ENCODE data around the gene DIP2B.
"Not testable (repeated sequence)": the region's sequence is repeated elsewhere in the genome, so short reads cannot be mapped to it uniquely, and the experiment has no call there.

Gene DIP2B

DNA sequence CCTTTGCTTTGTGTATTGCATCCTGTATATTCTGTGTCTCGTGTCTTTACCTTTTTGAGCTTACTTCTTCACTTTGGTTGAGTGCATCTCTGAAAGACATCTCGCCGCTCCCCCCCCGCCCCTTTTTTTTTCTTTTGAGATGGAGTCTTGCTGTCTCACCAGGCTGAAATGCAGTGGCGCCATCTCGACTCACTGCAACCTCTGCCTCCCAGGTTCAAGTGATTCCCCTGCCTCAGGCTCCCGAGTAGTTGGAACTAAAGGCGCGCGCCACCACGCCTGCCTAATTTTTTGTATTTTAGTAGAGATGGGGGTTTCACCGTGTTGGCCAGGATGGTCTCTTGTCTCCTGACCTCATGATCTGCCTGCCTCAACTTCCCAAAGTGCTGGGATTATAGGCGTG lies 49.9 kb downstream of the DIP2B start:
- no peaks in the 10 kb centered on the region for H3K36me3 ChIP-seq (ENCODE audit: low read length)
- no peak overlapping the region for H3K4me2 ChIP-seq (ENCODE audit: low read depth, low read length, poor library complexity, severe bottlenecking)
- no peaks in the 10 kb centered on the region for H3K79me2 ChIP-seq (ENCODE audit: insufficient read depth, low read length)
- H3F3A ChIP-seq (ENCODE audit: insufficient read depth), result no peaks in the 10 kb centered on the region
- H3K27me3 ChIP-seq (ENCODE audit: low read length), result no peaks in the 10 kb centered on the region
- no peak overlapping the region for H2AFZ ChIP-seq (ENCODE audit: low read depth, low read length, severe bottlenecking)
- H3K4me3 ChIP-seq (ENCODE audit: insufficient read depth, low read length, poor library complexity, severe bottlenecking), result no peak overlapping the region
- H3K27ac ChIP-seq (ENCODE audit: low read depth, low read length), result no peak overlapping the region
- H3K9me2 ChIP-seq (replicated peaks; ENCODE audit: insufficient read depth, low read length), result no peaks in the 10 kb centered on the region
- H3K9ac ChIP-seq (ENCODE audit: low read length), result no peak overlapping the region
- TF ChIP-seq, protein P1, sequence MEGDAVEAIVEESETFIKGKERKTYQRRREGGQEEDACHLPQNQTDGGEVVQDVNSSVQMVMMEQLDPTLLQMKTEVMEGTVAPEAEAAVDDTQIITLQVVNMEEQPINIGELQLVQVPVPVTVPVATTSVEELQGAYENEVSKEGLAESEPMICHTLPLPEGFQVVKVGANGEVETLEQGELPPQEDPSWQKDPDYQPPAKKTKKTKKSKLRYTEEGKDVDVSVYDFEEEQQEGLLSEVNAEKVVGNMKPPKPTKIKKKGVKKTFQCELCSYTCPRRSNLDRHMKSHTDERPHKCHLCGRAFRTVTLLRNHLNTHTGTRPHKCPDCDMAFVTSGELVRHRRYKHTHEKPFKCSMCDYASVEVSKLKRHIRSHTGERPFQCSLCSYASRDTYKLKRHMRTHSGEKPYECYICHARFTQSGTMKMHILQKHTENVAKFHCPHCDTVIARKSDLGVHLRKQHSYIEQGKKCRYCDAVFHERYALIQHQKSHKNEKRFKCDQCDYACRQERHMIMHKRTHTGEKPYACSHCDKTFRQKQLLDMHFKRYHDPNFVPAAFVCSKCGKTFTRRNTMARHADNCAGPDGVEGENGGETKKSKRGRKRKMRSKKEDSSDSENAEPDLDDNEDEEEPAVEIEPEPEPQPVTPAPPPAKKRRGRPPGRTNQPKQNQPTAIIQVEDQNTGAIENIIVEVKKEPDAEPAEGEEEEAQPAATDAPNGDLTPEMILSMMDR (IDR thresholded peaks at IDR 0.05; ENCODE audit: insufficient read depth, low read length, poor library complexity, severe bottlenecking), result no peak
- no peak for TF ChIP-seq EZH2phosphoT487 (conservative IDR thresholded peaks at IDR 0.05; ENCODE audit: low read length)
- H4K20me1 ChIP-seq (ENCODE audit: low read depth, low read length), result no peaks in the 10 kb centered on the region
- no peaks in the 10 kb centered on the region for H3K9me3 ChIP-seq (ENCODE audit: insufficient read depth, low read length)

DNA sequence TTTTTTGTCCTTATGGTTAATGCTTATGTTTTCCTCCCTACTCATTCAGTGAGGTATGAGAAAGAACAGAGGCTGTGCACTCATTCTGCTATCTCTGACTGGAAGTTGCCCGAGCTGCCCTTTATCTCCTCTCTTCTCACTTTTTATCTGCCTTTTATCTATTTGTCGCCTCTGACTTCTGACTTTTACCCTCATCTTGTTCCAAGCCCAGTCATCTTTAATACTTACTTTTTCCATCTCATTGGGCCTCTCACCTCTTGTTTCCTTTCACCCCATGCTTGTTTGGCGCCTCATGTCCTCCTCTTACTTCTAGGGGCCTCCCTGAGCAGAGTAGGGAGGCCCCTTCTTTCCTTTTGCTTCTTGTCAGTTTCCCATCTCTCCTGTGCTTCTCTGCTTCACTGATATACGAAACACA lies 50.7 kb downstream of the DIP2B start:
- no peaks in the 10 kb centered on the region for H3K79me2 ChIP-seq (ENCODE audit: insufficient read depth, low read length)
- H3K9ac ChIP-seq (ENCODE audit: low read length), result no peak overlapping the region
- no peak overlapping the region for H3K4me2 ChIP-seq (ENCODE audit: low read depth, low read length, poor library complexity, severe bottlenecking)
- H3K36me3 ChIP-seq (ENCODE audit: low read length), result no peaks in the 10 kb centered on the region
- TF ChIP-seq, protein P1 (IDR thresholded peaks at IDR 0.05; ENCODE audit: insufficient read depth, low read length, poor library complexity, severe bottlenecking), result no peak
- TF ChIP-seq EZH2phosphoT487 (conservative IDR thresholded peaks at IDR 0.05; ENCODE audit: low read length), result no peak
- no peaks in the 10 kb centered on the region for H3K9me2 ChIP-seq (replicated peaks; ENCODE audit: insufficient read depth, low read length)
- H3K27ac ChIP-seq (ENCODE audit: low read depth, low read length), result no peak overlapping the region
- no peaks in the 10 kb centered on the region for H3K9me3 ChIP-seq (ENCODE audit: insufficient read depth, low read length)
- H3K27me3 ChIP-seq (ENCODE audit: low read length), result no peaks in the 10 kb centered on the region
- no peak overlapping the region for H2AFZ ChIP-seq (ENCODE audit: low read depth, low read length, severe bottlenecking)
- no peaks in the 10 kb centered on the region for H4K20me1 ChIP-seq (ENCODE audit: low read depth, low read length)
- H3K4me3 ChIP-seq (ENCODE audit: insufficient read depth, low read length, poor library complexity, severe bottlenecking), result no peak overlapping the region
- H3F3A ChIP-seq (ENCODE audit: insufficient read depth), result no peaks in the 10 kb centered on the region

DNA sequence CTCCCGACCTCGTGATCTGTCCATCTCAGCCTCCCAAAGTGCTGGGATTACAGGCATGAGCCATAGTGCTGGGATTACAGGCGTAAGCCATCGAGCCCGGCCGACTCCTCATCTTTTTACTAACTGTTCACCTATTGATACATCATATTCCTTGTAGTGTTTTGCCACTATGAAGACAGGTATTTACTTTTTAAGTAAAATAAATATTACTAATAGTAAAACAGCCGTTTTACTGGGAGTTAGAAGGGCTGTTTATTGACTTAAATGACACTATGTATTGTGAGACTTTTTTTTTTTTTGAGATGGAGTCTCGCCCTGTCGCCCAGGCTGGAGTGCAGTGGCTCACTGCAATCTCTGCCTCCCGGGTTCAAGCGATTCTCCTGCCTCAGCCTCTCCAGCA lies 51.5 kb downstream of the DIP2B start:
- no peak overlapping the region for H3K4me3 ChIP-seq (ENCODE audit: insufficient read depth, low read length, poor library complexity, severe bottlenecking)
- no peaks in the 10 kb centered on the region for H3F3A ChIP-seq (ENCODE audit: insufficient read depth)
- H3K9me2 ChIP-seq (replicated peaks; ENCODE audit: insufficient read depth, low read length), result no peaks in the 10 kb centered on the region
- no peaks in the 10 kb centered on the region for H3K27me3 ChIP-seq (ENCODE audit: low read length)
- TF ChIP-seq, protein P1 (IDR thresholded peaks at IDR 0.05; ENCODE audit: insufficient read depth, low read length, poor library complexity, severe bottlenecking), result no peak
- no peak for TF ChIP-seq EZH2phosphoT487 (conservative IDR thresholded peaks at IDR 0.05; ENCODE audit: low read length)
- H4K20me1 ChIP-seq (ENCODE audit: low read depth, low read length), result no peaks in the 10 kb centered on the region
- H3K9ac ChIP-seq (ENCODE audit: low read length), result no peak overlapping the region
- H3K36me3 ChIP-seq (ENCODE audit: low read length), result no peaks in the 10 kb centered on the region
- H3K4me2 ChIP-seq (ENCODE audit: low read depth, low read length, poor library complexity, severe bottlenecking), result no peak overlapping the region
- H3K27ac ChIP-seq (ENCODE audit: low read depth, low read length), result no peak overlapping the region
- H2AFZ ChIP-seq (ENCODE audit: low read depth, low read length, severe bottlenecking), result no peak overlapping the region
- H3K9me3 ChIP-seq (ENCODE audit: insufficient read depth, low read length), result no peaks in the 10 kb centered on the region
- peaks cover under 1% of the 10 kb centered on the region; the same call in 1 of the 2 replicates for H3K79me2 ChIP-seq (ENCODE audit: insufficient read depth, low read length)

DNA sequence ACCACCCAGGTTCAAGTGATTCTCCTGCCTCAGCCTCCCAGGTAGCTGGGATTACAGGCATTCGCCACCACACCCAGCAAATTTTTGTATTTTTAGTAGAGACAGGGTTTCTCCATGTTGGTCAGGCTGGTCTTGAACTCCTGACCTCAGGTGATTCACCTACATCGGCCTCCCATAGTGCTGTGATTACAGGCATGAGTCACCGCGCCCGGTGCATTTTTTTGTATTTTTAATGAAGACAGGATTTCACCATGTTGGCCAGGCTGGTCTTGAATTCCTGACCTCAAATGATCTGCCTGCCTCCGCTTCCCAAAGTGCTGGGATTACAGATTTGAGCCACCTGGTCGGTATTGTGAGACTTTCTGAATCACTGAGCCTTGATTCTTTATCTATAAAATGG lies 52.0 kb downstream of the DIP2B start:
- not testable (repeated sequence) for H3K9me2 ChIP-seq (replicated peaks; ENCODE audit: insufficient read depth, low read length); H3K27me3 ChIP-seq (ENCODE audit: low read length); H4K20me1 ChIP-seq (ENCODE audit: low read depth, low read length); H2AFZ ChIP-seq (ENCODE audit: low read depth, low read length, severe bottlenecking); H3K36me3 ChIP-seq (ENCODE audit: low read length); H3K27ac ChIP-seq (ENCODE audit: low read depth, low read length); H3K9ac ChIP-seq (ENCODE audit: low read length); H3K9me3 ChIP-seq (ENCODE audit: insufficient read depth, low read length); H3K4me2 ChIP-seq (ENCODE audit: low read depth, low read length, poor library complexity, severe bottlenecking); H3F3A ChIP-seq (ENCODE audit: insufficient read depth); H3K4me3 ChIP-seq (ENCODE audit: insufficient read depth, low read length, poor library complexity, severe bottlenecking); H3K79me2 ChIP-seq (ENCODE audit: insufficient read depth, low read length)

Measured in SU-DHL-6 (cell line).